Suprapubic skin (tissue), 4 donors: ENCODE data around the gene CRYBG2. TPM values are rescaled to one million over a fixed set of nuclear protein-coding genes. Genes with fewer than 3 reads are reported as not detected.

Experiments used
- DNase-seq, 2 donors: peaks; one replicate each; pipeline ENCODE4 v3.0.0-alpha.2; 2019; ENCODE audit warnings: low spot score in 2 of 2
- H3K27ac ChIP-seq: fragments of 200-600 bp; sonication (generic); one replicate; pipeline ENCODE4 v1.5.1; 2019
- H3K27me3 ChIP-seq: fragments of 200-600 bp; sonication (generic); one replicate; pipeline ENCODE4 v1.5.1; 2019
- H3K36me3 ChIP-seq: fragments of 200-600 bp; sonication (generic); one replicate; pipeline ENCODE4 v1.5.1; 2019
- H3K4me1 ChIP-seq: fragments of 200-600 bp; sonication (generic); one replicate; pipeline ENCODE4 v1.5.1; 2019
- H3K4me3 ChIP-seq: fragments of 200-600 bp; sonication (generic); one replicate; pipeline ENCODE4 v1.5.1; 2019; ENCODE audit warnings: mild to moderate bottlenecking
- H3K9me3 ChIP-seq: fragments of 200-600 bp; sonication (generic); one replicate; pipeline ENCODE4 v1.5.1; 2019
- EP300 ChIP-seq: sonication (generic); formaldehyde crosslinking; IDR thresholded peaks from one replicate; pipeline ENCODE4 v1.6.1; 2017; ENCODE audit warnings: antibody characterized with exemption
- POLR2A ChIP-seq, 2 donors: fragments of 450-650 bp; IDR thresholded peaks; one replicate each; pipeline ENCODE4 v1.6.1; 2017; ENCODE audit warnings: antibody characterized with exemption in 2 of 2, mild to moderate bottlenecking in 2 of 2, moderate library complexity in 2 of 2
- POLR2AphosphoS5 ChIP-seq, 3 donors: sonication (generic); formaldehyde crosslinking; IDR thresholded peaks; one replicate each; pipeline ENCODE4 v1.6.1; 2017; ENCODE audit warnings: antibody characterized with exemption in 3 of 3
- WGBS: methylation state at CpG from one replicate; pipeline ENCODE4 v1.1.5; 2018; 5-methylcytosine and 5-hydroxymethylcytosine counted together
- total RNA-seq, 4 donors: library from RNA; depleted of rRNA; stranded (reverse); fragments of >200 nt; gene quantifications; one replicate each; pipeline ENCODE4 v1.1.0, GENCODE V29; 2016
- TF ChIP-seq, protein P1 (sequence below), 2 donors: fragments of 200-600 bp in 1 of 2; fragments of 450-650 bp in 1 of 2; sonication (generic) in 1 of 2; IDR thresholded peaks; one replicate each; pipeline ENCODE4 v1.5.1; 2016 to 2019; ENCODE audit warnings: antibody characterized with exemption in 2 of 2, mild to moderate bottlenecking in 1 of 2, moderate library complexity in 1 of 2

CRYBG2 gene
- total RNA-seq, 4 donors from 2014 or later, result 47.8 to 96.9 (median 62.8) TPM

DNA sequence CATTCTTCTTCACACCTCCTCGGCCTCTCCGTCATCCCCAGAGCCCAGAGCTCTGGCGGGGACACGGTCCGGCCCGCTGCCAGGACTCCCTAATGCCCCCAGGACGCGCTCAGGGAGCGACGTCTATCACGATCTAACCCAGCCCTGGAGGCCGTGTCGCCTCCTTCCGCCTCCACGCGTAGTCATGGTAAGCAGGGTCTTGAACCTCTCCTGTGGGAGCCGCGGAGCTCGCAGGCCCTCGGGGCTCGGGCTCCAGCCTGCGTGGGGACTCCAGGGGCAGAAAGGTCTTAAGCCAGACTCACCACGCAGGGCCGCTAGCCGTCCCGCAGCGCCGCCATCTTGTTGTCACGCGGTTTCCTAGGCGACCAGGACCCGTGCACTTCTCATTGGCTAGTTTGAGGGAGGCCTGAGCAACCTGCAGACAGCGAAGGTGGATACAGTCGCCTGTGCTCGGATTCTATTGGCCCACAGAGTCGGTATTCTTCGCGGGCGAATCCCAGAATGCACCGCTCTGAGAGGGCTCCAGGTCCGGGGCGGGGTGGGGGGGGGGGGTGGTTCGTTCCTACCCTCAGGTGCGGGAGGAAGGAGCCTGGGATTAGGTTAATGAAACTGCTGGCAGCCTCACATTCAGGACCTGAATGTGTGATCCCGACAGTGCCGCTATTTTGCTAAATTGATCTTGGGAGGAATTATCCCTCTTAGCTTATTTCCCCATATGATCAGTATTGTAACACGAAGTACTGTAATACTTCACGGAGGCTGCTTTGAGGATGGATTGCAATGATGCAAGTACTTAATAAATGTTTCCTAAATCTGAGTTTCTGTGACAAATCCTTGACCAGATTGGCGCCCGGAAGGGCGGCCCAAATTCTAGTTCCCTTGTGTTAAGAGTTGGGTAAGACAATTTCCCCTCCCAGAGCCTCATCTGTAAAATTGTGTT lies 47.4 kb downstream of the CRYBG2 start, which contains the start of gene UBXN11:
Gene UBXN11, minus strand, starts transcription at position 347 of the 940 bp plus-strand sequence. CDS start 3,753 bp downstream, outside the sequence.
- WGBS, result 1% methylated on average over 12 of the region's 51 CpGs
- no peak for TF ChIP-seq EP300
- TF ChIP-seq POLR2AphosphoS5 (IDR thresholded peaks at IDR 0.05), result peak in 2 of 3 donors; percentile 3 to 55
- no peaks in the 10 kb centered on the region for H3K27me3 ChIP-seq
- peaks cover 19% of the 10 kb centered on the region for H3K4me1 ChIP-seq
- peak within 1 kb of the TSS; percentile 79 for H3K27ac ChIP-seq
- no peaks in the 10 kb centered on the region for H3K36me3 ChIP-seq
- peak within 1 kb of the TSS; percentile 74 for H3K4me3 ChIP-seq
- no peaks in the 10 kb centered on the region for H3K9me3 ChIP-seq
- peak; percentile 94 for DNase-seq

DNA sequence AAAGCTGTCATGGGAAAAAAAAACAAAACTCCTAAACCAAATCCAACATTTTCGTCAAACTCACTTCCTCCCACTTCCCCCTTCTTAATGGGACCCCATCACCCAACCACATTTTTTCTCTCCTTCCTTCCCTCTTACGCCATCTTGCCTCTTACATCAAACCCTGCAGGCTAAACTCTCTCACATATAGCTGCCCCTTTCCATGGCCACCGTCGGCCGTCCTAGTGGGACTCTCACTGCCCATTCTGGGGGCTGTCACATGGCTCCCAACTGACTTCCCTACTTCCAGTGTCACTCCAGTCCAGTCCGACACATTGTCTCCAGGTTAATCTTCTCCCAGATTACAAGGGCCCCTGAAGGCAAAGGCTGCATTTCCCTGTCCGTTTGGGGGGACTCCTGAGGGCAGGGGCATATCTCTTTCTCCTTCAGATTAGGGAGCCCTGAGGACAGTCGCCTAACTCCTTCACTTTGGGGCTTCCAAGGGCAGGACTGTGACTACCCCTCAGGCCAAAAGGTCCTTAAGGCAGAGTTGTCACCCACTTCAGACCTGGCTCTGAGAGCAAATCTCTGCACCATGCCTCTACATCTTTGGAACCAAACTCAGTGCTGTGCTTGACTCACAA lies 48.2 kb downstream of the CRYBG2 start:
- 29% methylated on average over 8 of the region's 8 CpGs for WGBS
- Histone ChIP-seq H3K27me3 (no peaks in the 10 kb centered on the region), H3K4me3 (peak overlapping the region; percentile 74), H3K27ac (peak overlapping the region; percentile 79), H3K4me1 (peaks cover 19% of the 10 kb centered on the region), H3K9me3 (no peaks in the 10 kb centered on the region), H3K36me3 (no peaks in the 10 kb centered on the region)
- TF ChIP-seq POLR2A (IDR thresholded peaks at IDR 0.05), result no peak
- no peak for TF ChIP-seq EP300
- no peak for TF ChIP-seq POLR2AphosphoS5 (IDR thresholded peaks at IDR 0.05)
- TF ChIP-seq, protein P1, sequence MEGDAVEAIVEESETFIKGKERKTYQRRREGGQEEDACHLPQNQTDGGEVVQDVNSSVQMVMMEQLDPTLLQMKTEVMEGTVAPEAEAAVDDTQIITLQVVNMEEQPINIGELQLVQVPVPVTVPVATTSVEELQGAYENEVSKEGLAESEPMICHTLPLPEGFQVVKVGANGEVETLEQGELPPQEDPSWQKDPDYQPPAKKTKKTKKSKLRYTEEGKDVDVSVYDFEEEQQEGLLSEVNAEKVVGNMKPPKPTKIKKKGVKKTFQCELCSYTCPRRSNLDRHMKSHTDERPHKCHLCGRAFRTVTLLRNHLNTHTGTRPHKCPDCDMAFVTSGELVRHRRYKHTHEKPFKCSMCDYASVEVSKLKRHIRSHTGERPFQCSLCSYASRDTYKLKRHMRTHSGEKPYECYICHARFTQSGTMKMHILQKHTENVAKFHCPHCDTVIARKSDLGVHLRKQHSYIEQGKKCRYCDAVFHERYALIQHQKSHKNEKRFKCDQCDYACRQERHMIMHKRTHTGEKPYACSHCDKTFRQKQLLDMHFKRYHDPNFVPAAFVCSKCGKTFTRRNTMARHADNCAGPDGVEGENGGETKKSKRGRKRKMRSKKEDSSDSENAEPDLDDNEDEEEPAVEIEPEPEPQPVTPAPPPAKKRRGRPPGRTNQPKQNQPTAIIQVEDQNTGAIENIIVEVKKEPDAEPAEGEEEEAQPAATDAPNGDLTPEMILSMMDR (IDR thresholded peaks at IDR 0.05), result no peak
- DNase-seq, result no peak

DNA sequence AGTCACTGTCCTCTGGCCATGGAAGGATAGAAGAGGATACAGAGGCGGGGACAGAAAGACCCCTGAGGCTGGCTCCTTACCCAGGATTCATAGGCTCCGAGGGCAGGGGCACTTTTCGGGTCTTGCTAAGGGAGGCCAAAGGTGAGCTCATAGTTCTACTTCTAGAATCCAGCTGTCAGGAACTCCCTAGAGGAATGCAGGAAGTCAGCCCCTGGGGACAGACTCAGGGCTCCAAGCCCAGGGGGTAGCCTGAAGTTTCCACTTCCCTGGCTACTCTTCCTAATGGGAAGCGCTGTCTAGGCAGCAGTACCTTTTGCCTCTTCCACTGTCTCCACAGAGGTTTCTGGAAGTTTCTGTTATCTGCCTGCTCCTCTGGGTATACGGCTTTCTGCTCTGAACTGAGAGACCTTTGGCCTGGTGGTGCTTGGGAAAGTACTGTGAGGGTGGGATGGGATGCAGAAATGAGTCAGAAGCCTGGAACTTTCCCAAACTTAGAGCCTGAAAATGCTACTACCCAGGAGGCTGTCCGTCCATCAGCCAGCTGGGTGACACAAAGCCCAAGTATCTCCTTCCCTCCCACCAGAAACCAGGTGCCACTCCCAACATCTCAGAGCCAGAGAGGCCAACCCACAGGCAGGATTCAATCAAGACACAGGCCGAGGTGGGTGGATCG lies 51.1 kb downstream of the CRYBG2 start:
- Histone ChIP-seq H3K27me3 (no peaks in the 10 kb centered on the region), H3K4me3 (no peak overlapping the region), H3K9me3 (no peaks in the 10 kb centered on the region), H3K36me3 (no peaks in the 10 kb centered on the region), H3K27ac (no peak overlapping the region), H3K4me1 (peaks cover 22% of the 10 kb centered on the region)
- no peak for TF ChIP-seq EP300
- no peak for TF ChIP-seq POLR2A (IDR thresholded peaks at IDR 0.05)
- TF ChIP-seq, protein P1 (IDR thresholded peaks at IDR 0.05), result no peak
- TF ChIP-seq POLR2AphosphoS5 (IDR thresholded peaks at IDR 0.05), result no peak
- 65% methylated on average over 8 of the region's 8 CpGs for WGBS
- DNase-seq, result no peak

DNA sequence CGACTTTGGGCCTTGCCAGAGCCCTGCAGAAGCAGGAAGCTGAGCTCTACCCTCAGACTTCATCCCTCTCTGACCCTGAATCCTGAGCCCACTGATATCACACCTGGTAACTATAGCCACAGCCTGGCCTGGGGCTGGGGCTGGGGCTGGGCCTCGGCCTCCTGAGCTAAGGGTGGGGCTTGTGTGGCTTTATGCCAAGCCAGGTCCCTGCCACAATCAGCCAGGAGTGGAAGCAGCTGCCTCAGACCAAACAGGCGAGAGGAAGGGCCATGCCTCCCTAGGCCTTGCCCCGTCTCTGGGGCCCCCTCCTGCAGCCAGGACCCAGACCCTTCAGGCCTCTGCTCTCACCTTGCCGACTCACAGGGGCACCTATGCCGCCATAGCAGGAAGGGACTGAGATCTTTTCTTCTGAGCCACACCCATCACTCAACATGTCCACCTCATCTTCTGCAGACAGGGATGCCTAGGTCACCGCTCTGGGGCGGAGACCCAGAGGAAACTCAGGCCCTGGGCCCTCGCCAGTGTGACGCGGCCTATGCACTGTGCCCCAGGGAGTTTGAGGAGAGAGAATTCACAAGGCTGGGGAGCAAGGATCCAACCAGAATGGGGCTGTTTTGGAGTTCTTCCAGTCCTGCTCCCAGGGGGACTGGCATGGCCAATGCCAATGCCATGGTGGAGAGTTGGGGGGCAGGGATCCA lies 53.2 kb downstream of the CRYBG2 start:
- WGBS, result 79% methylated on average over 10 of the region's 11 CpGs

DNA sequence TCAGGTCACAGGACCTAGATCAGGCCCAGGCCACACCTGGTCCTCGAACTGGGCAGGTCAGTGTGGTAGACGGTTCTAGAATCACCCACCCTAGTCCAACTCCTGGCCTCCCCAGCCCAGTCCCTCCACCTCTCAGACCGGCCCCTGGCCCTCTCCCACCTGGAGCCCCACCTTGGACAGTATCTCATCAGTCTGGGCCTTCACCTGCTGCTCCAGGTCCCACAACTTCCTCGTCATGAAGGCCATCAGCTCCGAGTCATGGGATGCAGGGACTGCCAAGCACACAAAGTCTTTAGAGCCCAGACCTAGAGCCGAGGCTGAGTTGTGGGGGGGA lies 56.2 kb downstream of the CRYBG2 start:
- Histone ChIP-seq H3K36me3 (peaks cover 4% of the 10 kb centered on the region), H3K4me1 (peaks cover 3% of the 10 kb centered on the region), H3K9me3 (no peaks in the 10 kb centered on the region), H3K27me3 (no peaks in the 10 kb centered on the region), H3K4me3 (no peak overlapping the region), H3K27ac (no peak overlapping the region)
- no peak for TF ChIP-seq EP300
- TF ChIP-seq, protein P1 (IDR thresholded peaks at IDR 0.05), result no peak
- no peak for TF ChIP-seq POLR2A (IDR thresholded peaks at IDR 0.05)
- no peak for TF ChIP-seq POLR2AphosphoS5 (IDR thresholded peaks at IDR 0.05)
- DNase-seq, result no peak
- WGBS, result 86% methylated on average over 6 of the region's 6 CpGs

More for the DNA sequence above, 53.2 kb downstream of the CRYBG2 start:
- no peak overlapping the region for H3K27ac ChIP-seq
- H3K9me3 ChIP-seq, result no peaks in the 10 kb centered on the region
- TF ChIP-seq POLR2AphosphoS5 (IDR thresholded peaks at IDR 0.05) (no peak), EP300 (no peak), POLR2A (IDR thresholded peaks at IDR 0.05) (no peak)
- TF ChIP-seq, protein P1 (IDR thresholded peaks at IDR 0.05), result no peak
- H3K4me1 ChIP-seq, result peaks cover 8% of the 10 kb centered on the region
- peaks cover 4% of the 10 kb centered on the region for H3K36me3 ChIP-seq
- H3K4me3 ChIP-seq, result no peak overlapping the region
- no peak for DNase-seq
- no peaks in the 10 kb centered on the region for H3K27me3 ChIP-seq
